KMS-11 (cell line): Measurements from ENCODE around the gene C2CD2.

Experiments used
- H2AFZ ChIP-seq: fragments of 200-600 bp; sonication (generic); 2 replicates; pipeline ENCODE4 v1.6.1; 2016; ENCODE audit warnings: antibody characterized with exemption, mixed run types, low read depth
- H3K27ac ChIP-seq: fragments of 200-600 bp; sonication (generic); 2 replicates; pipeline ENCODE4 v1.6.1; 2016; ENCODE audit warnings: mild to moderate bottlenecking, mixed run types
- H3K27me3 ChIP-seq: fragments of 200-600 bp; sonication (generic); 2 replicates; pipeline ENCODE4 v1.6.1; 2017; ENCODE audit warnings: mild to moderate bottlenecking, low read depth, mixed run types, moderate library complexity; ENCODE audit not compliant: insufficient read depth
- H3K36me3 ChIP-seq: fragments of 200-600 bp; sonication (generic); 2 replicates; pipeline ENCODE4 v1.6.1; 2017; ENCODE audit warnings: mild to moderate bottlenecking, mixed run types; ENCODE audit not compliant: insufficient read depth
- H3K4me1 ChIP-seq: fragments of 200-600 bp; sonication (generic); 2 replicates; pipeline ENCODE4 v1.6.1; 2016; ENCODE audit warnings: mild to moderate bottlenecking, low read depth, mixed run types; ENCODE audit not compliant: poor library complexity, severe bottlenecking
- H3K4me2 ChIP-seq: fragments of 200-600 bp; sonication (generic); 2 replicates; pipeline ENCODE4 v1.7.0; 2016; ENCODE audit warnings: mild to moderate bottlenecking, mixed run types
- H3K4me3 ChIP-seq: fragments of 200-600 bp; sonication (generic); IDR thresholded peaks from 2 replicates; pipeline ENCODE4 v1.6.1; 2017; ENCODE audit warnings: low read depth, low read length, mixed read lengths; ENCODE audit not compliant: insufficient read depth
- H3K79me2 ChIP-seq: fragments of 200-600 bp; sonication (generic); 2 replicates; pipeline ENCODE4 v1.6.1; 2016; ENCODE audit warnings: low read depth, mixed run types; ENCODE audit not compliant: insufficient read depth
- H3K9ac ChIP-seq: fragments of 200-600 bp; sonication (generic); 2 replicates; pipeline ENCODE4 v1.6.1; 2016; ENCODE audit warnings: mild to moderate bottlenecking, mixed run types
- H4K20me1 ChIP-seq: fragments of 200-600 bp; sonication (generic); 2 replicates; pipeline ENCODE4 v1.6.1; 2016; ENCODE audit warnings: mild to moderate bottlenecking, mixed run types; ENCODE audit not compliant: insufficient read depth
- TF ChIP-seq, protein P1 (sequence below): fragments of 200-600 bp; sonication (generic); conservative IDR thresholded peaks from 2 replicates; pipeline ENCODE4 v1.6.1; 2017; ENCODE audit warnings: low read depth, mild to moderate bottlenecking, antibody characterized with exemption, low read length, moderate library complexity, mixed read lengths

The C2CD2 gene

DNA sequence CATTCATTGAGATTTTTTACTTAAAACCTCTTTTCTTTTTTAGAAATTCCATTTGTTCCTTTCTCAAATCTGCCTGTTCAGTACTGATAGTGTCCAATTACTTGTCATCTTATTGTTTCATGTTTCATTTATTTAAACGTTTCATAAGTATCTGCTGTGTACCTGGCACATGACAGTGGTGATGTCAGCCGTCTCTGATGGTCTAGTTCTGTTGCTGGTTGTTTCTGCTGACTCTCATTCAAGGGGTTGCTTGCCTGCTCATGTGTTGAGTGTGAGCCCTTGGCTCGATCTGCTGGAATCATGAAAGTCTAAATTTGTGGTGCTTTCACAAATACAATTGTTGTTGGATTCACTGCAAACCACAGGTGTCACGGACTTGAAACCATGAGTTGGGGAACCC, 25.5 kb upstream of the C2CD2 start:
- Histone ChIP-seq H3K9ac (no peak overlapping the region), H3K79me2 (no peaks in the 10 kb centered on the region), H3K27ac (no peak overlapping the region), H4K20me1 (no peaks in the 10 kb centered on the region), H3K36me3 (no peaks in the 10 kb centered on the region), H3K27me3 (no peaks in the 10 kb centered on the region), H3K4me3 (no peak overlapping the region), H2AFZ (no peak overlapping the region), H3K4me2 (no peak overlapping the region), H3K4me1 (no peaks in the 10 kb centered on the region)
- TF ChIP-seq, protein P1, sequence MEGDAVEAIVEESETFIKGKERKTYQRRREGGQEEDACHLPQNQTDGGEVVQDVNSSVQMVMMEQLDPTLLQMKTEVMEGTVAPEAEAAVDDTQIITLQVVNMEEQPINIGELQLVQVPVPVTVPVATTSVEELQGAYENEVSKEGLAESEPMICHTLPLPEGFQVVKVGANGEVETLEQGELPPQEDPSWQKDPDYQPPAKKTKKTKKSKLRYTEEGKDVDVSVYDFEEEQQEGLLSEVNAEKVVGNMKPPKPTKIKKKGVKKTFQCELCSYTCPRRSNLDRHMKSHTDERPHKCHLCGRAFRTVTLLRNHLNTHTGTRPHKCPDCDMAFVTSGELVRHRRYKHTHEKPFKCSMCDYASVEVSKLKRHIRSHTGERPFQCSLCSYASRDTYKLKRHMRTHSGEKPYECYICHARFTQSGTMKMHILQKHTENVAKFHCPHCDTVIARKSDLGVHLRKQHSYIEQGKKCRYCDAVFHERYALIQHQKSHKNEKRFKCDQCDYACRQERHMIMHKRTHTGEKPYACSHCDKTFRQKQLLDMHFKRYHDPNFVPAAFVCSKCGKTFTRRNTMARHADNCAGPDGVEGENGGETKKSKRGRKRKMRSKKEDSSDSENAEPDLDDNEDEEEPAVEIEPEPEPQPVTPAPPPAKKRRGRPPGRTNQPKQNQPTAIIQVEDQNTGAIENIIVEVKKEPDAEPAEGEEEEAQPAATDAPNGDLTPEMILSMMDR, result no peak

DNA sequence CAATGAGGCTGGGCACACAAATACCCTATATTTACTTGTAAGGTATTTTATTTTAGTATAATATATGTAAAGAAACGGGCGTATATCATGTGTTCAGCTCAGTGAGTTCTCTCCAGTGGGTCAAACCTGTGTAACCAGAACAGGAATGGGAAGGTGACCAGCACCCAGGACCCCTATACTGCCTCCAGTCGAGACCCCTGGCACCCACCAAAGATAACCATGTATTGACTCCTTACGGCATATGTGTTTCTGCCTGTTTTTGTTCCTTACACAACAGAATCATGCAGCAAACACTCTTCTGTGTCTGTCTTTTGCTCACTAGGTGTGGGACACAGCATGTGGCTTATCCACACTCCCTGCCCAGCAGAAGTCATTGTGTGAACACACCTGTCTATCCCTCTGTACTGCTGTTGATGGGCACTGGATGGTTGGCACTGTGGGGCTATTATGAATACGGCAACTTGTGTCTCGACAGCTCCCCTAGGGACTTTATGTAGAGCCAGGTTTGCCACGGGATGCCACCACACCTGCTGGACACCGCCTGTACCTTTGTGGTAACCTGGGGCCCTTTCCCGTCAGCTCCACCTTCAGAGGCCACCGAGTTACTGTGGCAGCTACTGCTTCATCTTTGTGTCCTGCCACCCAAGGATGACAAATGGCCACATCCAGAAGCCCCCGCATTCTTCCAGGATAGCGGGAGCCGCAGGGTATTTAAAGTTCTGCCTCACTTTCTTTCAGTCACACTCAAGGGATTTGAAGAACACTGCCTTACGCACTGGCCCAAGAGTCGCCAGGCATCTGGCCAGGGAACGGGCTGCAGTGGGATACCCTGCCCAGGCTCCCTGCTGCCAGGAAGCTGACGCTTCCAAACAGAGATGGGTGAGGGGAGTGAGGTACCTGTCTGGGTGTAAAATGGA, 23.5 kb upstream of the C2CD2 start:
- H3K9ac ChIP-seq, result no peak overlapping the region
- H3K79me2 ChIP-seq, result no peaks in the 10 kb centered on the region
- no peak overlapping the region for H3K4me3 ChIP-seq
- no peaks in the 10 kb centered on the region for H3K27me3 ChIP-seq
- H3K36me3 ChIP-seq, result no peaks in the 10 kb centered on the region
- no peaks in the 10 kb centered on the region for H4K20me1 ChIP-seq
- TF ChIP-seq, protein P1, result no peak
- no peaks in the 10 kb centered on the region for H3K4me1 ChIP-seq
- H3K4me2 ChIP-seq, result no peak overlapping the region
- H2AFZ ChIP-seq, result no peak overlapping the region
- no peak overlapping the region for H3K27ac ChIP-seq

DNA sequence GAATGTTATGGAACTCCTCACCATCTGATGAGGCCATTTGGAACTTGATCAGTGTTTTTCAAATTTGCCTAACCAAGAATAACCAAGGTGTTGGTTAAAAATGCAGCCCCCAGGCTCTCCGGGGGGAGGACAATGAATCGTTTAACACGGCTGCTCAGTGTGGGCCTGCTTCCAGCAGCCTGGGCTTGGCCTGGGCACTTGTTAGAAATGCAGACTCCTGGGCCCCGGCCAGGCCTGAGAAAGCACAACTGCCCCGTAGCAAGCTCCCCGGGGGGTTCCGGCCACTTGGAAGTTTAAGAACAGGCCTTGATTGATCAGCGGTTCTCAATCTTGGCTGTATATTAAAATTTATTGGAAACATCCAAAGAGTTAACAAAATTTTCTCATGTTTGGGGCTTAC, 22.8 kb upstream of the C2CD2 start:
- H3K79me2 ChIP-seq, result no peaks in the 10 kb centered on the region
- H2AFZ ChIP-seq, result no peak overlapping the region
- no peak overlapping the region for H3K9ac ChIP-seq
- H3K27me3 ChIP-seq, result no peaks in the 10 kb centered on the region
- H4K20me1 ChIP-seq, result no peaks in the 10 kb centered on the region
- H3K27ac ChIP-seq, result no peak overlapping the region
- H3K4me1 ChIP-seq, result no peaks in the 10 kb centered on the region
- H3K4me2 ChIP-seq, result no peak overlapping the region
- TF ChIP-seq, protein P1, result no peak
- no peak overlapping the region for H3K4me3 ChIP-seq
- H3K36me3 ChIP-seq, result no peaks in the 10 kb centered on the region

DNA sequence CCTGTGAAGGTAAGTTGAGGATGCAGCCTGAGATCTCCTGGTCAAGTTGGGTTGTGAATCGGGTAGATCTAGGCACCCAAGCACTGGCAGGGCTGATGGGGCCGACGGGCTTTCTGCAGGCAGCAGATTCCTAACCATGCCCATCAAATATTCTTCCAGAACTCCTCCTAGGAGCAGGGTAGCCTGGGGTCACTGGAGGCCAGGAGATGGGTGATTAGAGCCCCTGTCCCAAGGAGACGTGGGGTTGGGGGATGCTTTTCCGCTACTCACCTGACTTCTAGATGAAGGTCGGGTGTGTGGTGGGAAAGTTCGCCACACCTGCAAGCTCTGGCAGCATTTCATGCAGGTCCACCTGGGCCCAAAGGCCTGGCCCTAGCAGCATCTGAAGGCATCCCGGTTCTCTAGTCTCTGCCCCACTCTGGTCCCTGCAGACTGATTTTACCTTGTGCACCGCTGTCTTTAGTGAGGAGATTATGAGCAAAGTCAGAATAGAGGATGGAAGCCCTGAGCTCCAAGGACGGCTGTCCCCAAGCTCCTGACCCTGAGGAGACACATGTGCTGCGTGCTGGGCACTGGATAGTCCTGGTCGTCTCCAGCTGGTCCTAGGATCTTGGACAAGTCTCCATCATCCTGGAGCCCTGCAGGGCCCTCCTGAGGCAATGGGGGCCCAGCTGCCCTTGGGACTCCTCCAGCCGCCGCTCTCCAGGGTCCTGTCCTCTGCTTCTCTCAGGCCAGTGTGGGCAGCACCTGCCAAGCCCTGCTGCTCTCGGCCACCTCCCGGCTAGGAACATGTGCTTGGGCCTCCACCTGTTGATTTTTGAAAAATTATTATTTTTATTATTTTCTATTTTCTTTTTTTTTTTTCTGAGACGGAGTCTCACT, 21.8 kb upstream of the C2CD2 start:
- H3K9ac ChIP-seq, result no peak overlapping the region
- no peaks in the 10 kb centered on the region for H3K79me2 ChIP-seq
- H3K36me3 ChIP-seq, result no peaks in the 10 kb centered on the region
- H4K20me1 ChIP-seq, result no peaks in the 10 kb centered on the region
- no peak overlapping the region for H3K4me2 ChIP-seq
- no peak overlapping the region for H2AFZ ChIP-seq
- no peaks in the 10 kb centered on the region for H3K4me1 ChIP-seq
- H3K27ac ChIP-seq, result no peak overlapping the region
- TF ChIP-seq, protein P1, result no peak
- no peaks in the 10 kb centered on the region for H3K27me3 ChIP-seq
- no peak overlapping the region for H3K4me3 ChIP-seq
